H1 (cell line): ENCODE data around the gene AKR1B1. TPM values are rescaled to one million over a fixed set of nuclear protein-coding genes. Genes with fewer than 3 reads are reported as not detected.

Source experiments
- CTCF ChIA-PET: fragments of 300-600 bp; sonication (Branson Sonifier 250); formaldehyde crosslinking; loops from one replicate; lab custom pipeline; 2021; ENCODE audit not compliant: partially characterized antibody; lab: Charles Lee
- POLR2A ChIA-PET: fragments of 300-600 bp; sonication (Branson Sonifier 250); formaldehyde crosslinking; loops from one replicate; lab custom pipeline; 2021; ENCODE audit warnings: inconsistent platforms; ENCODE audit not compliant: partially characterized antibody; lab: Charles Lee
- DNase-seq, 2 experiments: peaks; one replicate each; pipeline versions ENCODE4 v3.0.0 to v3.0.0-alpha.2; 2010 to 2022; ENCODE audit warnings: low spot score in 2 of 2, low read depth in 1 of 2, mixed read lengths in 1 of 2
- FAIRE-seq: peaks from 2 replicates; lab custom pipeline; 2011; peaks lifted over from hg19 to GRCh38; lab: Jason Lieb, UNC
- H2AFZ ChIP-seq: 2 replicates; pipeline ENCODE4 v1.8.1; 2012; ENCODE audit warnings: low read length, inconsistent platforms
- H2AK5ac ChIP-seq: 2 replicates; pipeline ENCODE4 v1.6.1; 2013; ENCODE audit warnings: low read depth, low read length
- H2BK120ac ChIP-seq: replicated peaks from 2 replicates; pipeline ENCODE3; 2013; ENCODE audit warnings: low read depth, low read length, inconsistent platforms
- H2BK12ac ChIP-seq: 2 replicates; pipeline ENCODE4 v1.6.1; 2013; ENCODE audit warnings: low read depth, low read length
- H2BK15ac ChIP-seq: 2 replicates; pipeline ENCODE4 v1.6.1; 2013; ENCODE audit warnings: low read length
- H2BK20ac ChIP-seq: 2 replicates; pipeline ENCODE4 v1.6.1; 2013; ENCODE audit warnings: low read length
- H2BK5ac ChIP-seq: 2 replicates; pipeline ENCODE4 v1.6.1; 2013; ENCODE audit warnings: low read depth, low read length
- H3K14ac ChIP-seq: 2 replicates; pipeline ENCODE4 v1.6.1; 2013; ENCODE audit warnings: inconsistent platforms; ENCODE audit not compliant: insufficient read length
- H3K18ac ChIP-seq: 2 replicates; pipeline ENCODE4 v1.6.1; 2013; ENCODE audit warnings: low read length; ENCODE audit errors: extremely low read depth
- H3K23ac ChIP-seq: 2 replicates; pipeline ENCODE4 v1.6.1; 2013; ENCODE audit warnings: inconsistent platforms; ENCODE audit not compliant: insufficient read length
- H3K23me2 ChIP-seq: 2 replicates; pipeline ENCODE4 v1.6.1; 2013; ENCODE audit warnings: low read depth, low read length
- H3K27ac ChIP-seq: 2 replicates; pipeline ENCODE4 v1.6.1; 2011; ENCODE audit warnings: low read depth, low read length, inconsistent platforms
- H3K27me3 ChIP-seq, 4 experiments: replicated peaks in 1 of 4; 1 replicate in 1 of 4; 2 replicates in 3 of 4; pipeline versions ENCODE4 v1.6.1 to v1.8.1; 2011 to 2013; ENCODE audit warnings: low read length in 3 of 4, mild to moderate bottlenecking in 3 of 4, inconsistent platforms in 2 of 4, mixed read lengths in 2 of 4, moderate library complexity in 1 of 4; ENCODE audit not compliant: control insufficient read depth in 3 of 4, insufficient read depth in 3 of 4; ENCODE audit errors: extremely low read depth in 1 of 4
- H3K36me3 ChIP-seq, 4 experiments: 2 replicates each; pipeline versions ENCODE4 v1.6.1 to v1.8.1; 2011 to 2013; ENCODE audit warnings: mild to moderate bottlenecking in 4 of 4, low read length in 3 of 4, moderate library complexity in 2 of 4, control low read depth in 1 of 4, inconsistent platforms in 1 of 4; ENCODE audit not compliant: insufficient read depth in 4 of 4, control insufficient read depth in 2 of 4
- H3K4ac ChIP-seq: replicated peaks from 2 replicates; pipeline ENCODE3; 2013; ENCODE audit warnings: low read length, low read depth, mixed read lengths, inconsistent platforms; ENCODE audit not compliant: insufficient read length
- H3K4me1 ChIP-seq, 4 experiments: replicated peaks in 1 of 4; 1 replicate in 1 of 4; 2 replicates in 3 of 4; pipeline versions ENCODE4 v1.6.1 to v1.8.1; 2011 to 2013; ENCODE audit warnings: low read length in 3 of 4, inconsistent platforms in 2 of 4, mixed read lengths in 1 of 4; ENCODE audit not compliant: insufficient read depth in 4 of 4, control insufficient read depth in 3 of 4
- H3K4me2 ChIP-seq, 2 experiments: 2 replicates each; pipeline versions ENCODE4 v1.6.1 to v1.8.1; 2011 to 2013; ENCODE audit warnings: low read depth in 2 of 2, low read length in 2 of 2, control low read depth in 1 of 2, inconsistent platforms in 1 of 2, mild to moderate bottlenecking in 1 of 2; ENCODE audit not compliant: insufficient read depth in 1 of 2
- H3K4me3 ChIP-seq, 4 experiments: fragments of 200-600, 300-600 bp in 1 of 4; sonication (generic), shearing (Covaris generic), sonication (Bioruptor Twin) in 1 of 4; 2 replicates each; pipeline versions ENCODE4 v1.5.1 to v1.8.1; 2011 to 2016; ENCODE audit warnings: low read length in 4 of 4, low read depth in 3 of 4, control low read depth in 2 of 4, inconsistent platforms in 2 of 4, mild to moderate bottlenecking in 2 of 4, mixed read lengths in 1 of 4, moderate library complexity in 1 of 4; ENCODE audit not compliant: insufficient read depth in 2 of 4; ENCODE audit errors: extremely low read depth in 1 of 4
- H3K56ac ChIP-seq: replicated peaks from 2 replicates; pipeline ENCODE3; 2013; ENCODE audit warnings: low read depth, mild to moderate bottlenecking, mixed read lengths, low read length, inconsistent platforms; ENCODE audit not compliant: insufficient read length
- H3K79me1 ChIP-seq: 2 replicates; pipeline ENCODE4 v1.6.1; 2013; ENCODE audit warnings: low read depth, low read length, control low read depth
- H3K79me2 ChIP-seq, 2 experiments: 2 replicates each; pipeline versions ENCODE4 v1.6.1 to v1.8.1; 2012 to 2013; ENCODE audit warnings: low read length in 2 of 2, mild to moderate bottlenecking in 2 of 2, inconsistent platforms in 1 of 2; ENCODE audit not compliant: insufficient read depth in 2 of 2, control insufficient read depth in 1 of 2
- H3K9ac ChIP-seq, 4 experiments: replicated peaks in 1 of 4; 1 replicate in 1 of 4; 2 replicates in 3 of 4; pipeline versions ENCODE4 v1.6.1 to v1.8.1; 2011 to 2013; ENCODE audit warnings: low read depth in 3 of 4, low read length in 3 of 4, control low read depth in 2 of 4, mild to moderate bottlenecking in 2 of 4, moderate library complexity in 2 of 4, inconsistent platforms in 1 of 4; ENCODE audit errors: extremely low read depth in 1 of 4
- H3K9me3 ChIP-seq, 2 experiments: 2 replicates each; pipeline versions ENCODE4 v1.6.1 to v1.8.1; 2012 to 2013; ENCODE audit warnings: mild to moderate bottlenecking in 2 of 2, moderate library complexity in 2 of 2, control low read depth in 1 of 2, inconsistent platforms in 1 of 2, low read depth in 1 of 2, low read length in 1 of 2, mixed read lengths in 1 of 2; ENCODE audit not compliant: insufficient read depth in 2 of 2
- H4K20me1 ChIP-seq, 2 experiments: replicated peaks in 1 of 2; 2 replicates each; pipeline versions ENCODE3 to v1.8.1; 2011 to 2013; ENCODE audit warnings: inconsistent platforms in 2 of 2, low read length in 2 of 2, mild to moderate bottlenecking in 1 of 2; ENCODE audit not compliant: insufficient read depth in 2 of 2, control insufficient read depth in 1 of 2
- H4K5ac ChIP-seq: 2 replicates; pipeline ENCODE4 v1.6.1; 2013; ENCODE audit warnings: low read length, low read depth, mixed read lengths, inconsistent platforms; ENCODE audit not compliant: insufficient read length
- H4K8ac ChIP-seq: 2 replicates; pipeline ENCODE4 v1.8.0; 2013; ENCODE audit warnings: mild to moderate bottlenecking, moderate library complexity, low read length, inconsistent platforms; ENCODE audit not compliant: insufficient read depth; ENCODE audit errors: extremely low read depth
- H4K91ac ChIP-seq: replicated peaks from 2 replicates; pipeline ENCODE3; 2013; ENCODE audit warnings: low read length, mixed read lengths, inconsistent platforms; ENCODE audit not compliant: insufficient read length
- CTCF ChIP-seq, 3 experiments: IDR thresholded peaks; 1 replicate in 2 of 3; 2 replicates in 1 of 3; pipeline versions ENCODE4 v1.5.1 to v1.6.1; 2011; ENCODE audit warnings: low read length in 3 of 3, mild to moderate bottlenecking in 3 of 3, inconsistent platforms in 2 of 3, low read depth in 1 of 3, moderate library complexity in 1 of 3; ENCODE audit not compliant: insufficient read depth in 1 of 3; ENCODE audit errors: control extremely low read depth in 1 of 3
- SP4 ChIP-seq: IDR thresholded peaks from 2 replicates; pipeline ENCODE4 v1.6.1; 2012; ENCODE audit warnings: low read length, inconsistent platforms
- whole genome bisulfite sequencing, 2 experiments: shearing (Covaris generic) in 1 of 2; methylation state at CpG; one replicate each; pipeline versions ENCODE4 v1.1.6 to v1.1.7; 2013 to 2015; ENCODE audit warnings: low lambda C conversion rate in 2 of 2, mixed read lengths in 2 of 2, inconsistent platforms in 1 of 2, low coverage in 1 of 2, missing lambda C conversion rate in 1 of 2; ENCODE audit not compliant: insufficient replicate concordance in 2 of 2, insufficient coverage in 1 of 2, insufficient read length in 1 of 2; ENCODE audit errors: extremely low coverage in 1 of 2, missing lambda C conversion rate in 1 of 2; 5-methylcytosine and 5-hydroxymethylcytosine counted together
- polyA plus RNA-seq, 7 experiments: library from polyadenylated mRNA; depleted of rRNA in 3 of 7; stranded (reverse) in 5 of 7; unstranded in 2 of 7; fragments of >200 nt in 5 of 7; fragments of 200-250 nt in 2 of 7; gene quantifications; 1 replicate in 5 of 7; 2 replicates in 1 of 7; 4 replicates in 1 of 7; pipeline versions ENCODE4 v1.2.1 to v1.2.3, GENCODE V29; 2011 to 2013; ENCODE audit warnings: missing spikeins in 2 of 7, mixed read lengths in 2 of 7
- total RNA-seq: library from RNA; stranded (reverse); fragmentation: NEBNext Ultra II Directional; extraction: Animal tissue kit (Norgen Biotek cat#: 25700); gene quantifications from 2 replicates; pipeline ENCODE4 v1.2.1, GENCODE V29; 2021

Gene AKR1B1
- total and polyA plus RNA-seq, 2 of the 8 experiments (the other 6 are each of a cell fraction or from before 2014, with no cell fraction given): 195 to 273 TPM

- DNase-seq: no peak
Measured at GRCh38 chr7:134502463-134503371, 43.8 kb upstream of the AKR1B1 start.

More at GRCh38 chr7:134502463-134503371, 43.8 kb upstream of the AKR1B1 start:
- TF ChIP-seq SP4 (no peak), CTCF (IDR thresholded peaks at IDR 0.05; ENCODE audit: control extremely low read depth in 1 of 3, insufficient read depth in 1 of 3, low read depth in 1 of 3, low read length in 3 of 3) (no peak)
- Histone ChIP-seq H2BK15ac (no peak overlapping the region), H2BK20ac (no peak overlapping the region), H2AK5ac (no peak overlapping the region), H4K20me1 (no peaks in the 10 kb centered on the region), H3K23me2 (no peaks in the 10 kb centered on the region), H3K4me2 (no peak overlapping the region), H3K23ac (no peak overlapping the region), H3K18ac (no peak overlapping the region), H3K27me3 (no peaks in the 10 kb centered on the region), H3K4me3 (no peak overlapping the region), H3K9ac (no peak overlapping the region), H3K4me1 (no peaks in the 10 kb centered on the region), H3K79me1 (no peaks in the 10 kb centered on the region), H3K56ac (no peak overlapping the region), H3K36me3 (no peaks in the 10 kb centered on the region), H3K27ac (no peak overlapping the region), H2BK12ac (no peak overlapping the region), H4K8ac (no peak overlapping the region), H2BK120ac (no peak overlapping the region), H3K9me3 (no peaks in the 10 kb centered on the region), H3K14ac (no peak overlapping the region), H3K4ac (no peak overlapping the region), H4K91ac (no peak overlapping the region), H3K79me2 (no peaks in the 10 kb centered on the region), H2BK5ac (no peak overlapping the region), H2AFZ (no peak overlapping the region), H4K5ac (no peak overlapping the region)
- CTCF ChIA-PET: interaction anchor here (0.8 to 1.5 kb wide), 5 partner anchors 10 to 82 kb away, joined by 3 to 6 read pairs (median 3); no protein-coding TSS in a partner anchor
- FAIRE-seq: no peak
- 91% methylated on average over 3 of the region's 3 CpGs; no CpG with 5 or more reads in 1 of the 2 experiments for WGBS, 2 experiments
- POLR2A ChIA-PET: no interaction called here
